A549 (cell line): Measurements from ENCODE around the gene ACSL4.

Experiments used
- BCL3 ChIP-seq: fragments of >200 bp; sonication (Bioruptor Twin); formaldehyde crosslinking; IDR thresholded peaks from 3 replicates; pipeline ENCODE4 v1.6.1; 2016
- BHLHE40 ChIP-seq: IDR thresholded peaks from 2 replicates; pipeline ENCODE4 v1.6.1; 2012; ENCODE audit warnings: low read depth, low read length, inconsistent platforms
- ELK1 ChIP-seq: fragments of 150-350 bp; IDR thresholded peaks from 2 replicates; pipeline ENCODE4 v1.6.1; 2014; ENCODE audit warnings: low read depth, mild to moderate bottlenecking, low read length
- EP300 ChIP-seq, 2 experiments: fragments of >200 bp; sonication (Bioruptor Twin); formaldehyde crosslinking; IDR thresholded peaks; 2 replicates in 1 of 2; 3 replicates in 1 of 2; pipeline ENCODE4 v1.6.1; 2016 to 2017
- GATA3 ChIP-seq: IDR thresholded peaks from 2 replicates; pipeline ENCODE4 v1.6.1; 2012; ENCODE audit warnings: borderline replicate concordance
- HMGXB4 ChIP-seq: fragments of 250-450 bp; sonication (Bioruptor Pico); IDR thresholded peaks from 2 replicates; pipeline ENCODE4 v1.5.0; 2021; ENCODE audit warnings: mild to moderate bottlenecking, moderate library complexity, borderline replicate concordance
- RAD21 ChIP-seq, 2 experiments: fragments of >200 bp in 1 of 2; sonication (Bioruptor Twin) in 1 of 2; formaldehyde crosslinking in 1 of 2; IDR thresholded peaks in 1 of 2; conservative IDR thresholded peaks in 1 of 2; 2 replicates in 1 of 2; 3 replicates in 1 of 2; pipeline ENCODE4 v1.6.1; 2012 to 2018; ENCODE audit warnings: inconsistent platforms in 1 of 2
- SMC3 ChIP-seq: fragments of >200 bp; sonication (Bioruptor Twin); formaldehyde crosslinking; IDR thresholded peaks from 3 replicates; pipeline ENCODE4 v1.6.1; 2018; ENCODE audit warnings: inconsistent platforms
- SREBF2 ChIP-seq: fragments of 450-650 bp; IDR thresholded peaks from 2 replicates; pipeline ENCODE4 v1.6.1; 2014; ENCODE audit warnings: mild to moderate bottlenecking, moderate library complexity

GRCh38 chrX:109742722-109743121 lies 9.7 kb upstream of the ACSL4 start:
- TF ChIP-seq ELK1 (no peak), SMC3 (no peak), EP300 (IDR thresholded peaks at IDR 0.05) (no peak), HMGXB4 (CRISPR knock-in tag) (no peak), SREBF2 (no peak), BHLHE40 (no peak), BCL3 (no peak), RAD21 (conservative IDR thresholded peaks at IDR 0.05 in 1 of 2, IDR thresholded peaks at IDR 0.05 in 1 of 2) (no peak), GATA3 (no peak)
